ENCODE results near the gene LBHD2.

DNA sequence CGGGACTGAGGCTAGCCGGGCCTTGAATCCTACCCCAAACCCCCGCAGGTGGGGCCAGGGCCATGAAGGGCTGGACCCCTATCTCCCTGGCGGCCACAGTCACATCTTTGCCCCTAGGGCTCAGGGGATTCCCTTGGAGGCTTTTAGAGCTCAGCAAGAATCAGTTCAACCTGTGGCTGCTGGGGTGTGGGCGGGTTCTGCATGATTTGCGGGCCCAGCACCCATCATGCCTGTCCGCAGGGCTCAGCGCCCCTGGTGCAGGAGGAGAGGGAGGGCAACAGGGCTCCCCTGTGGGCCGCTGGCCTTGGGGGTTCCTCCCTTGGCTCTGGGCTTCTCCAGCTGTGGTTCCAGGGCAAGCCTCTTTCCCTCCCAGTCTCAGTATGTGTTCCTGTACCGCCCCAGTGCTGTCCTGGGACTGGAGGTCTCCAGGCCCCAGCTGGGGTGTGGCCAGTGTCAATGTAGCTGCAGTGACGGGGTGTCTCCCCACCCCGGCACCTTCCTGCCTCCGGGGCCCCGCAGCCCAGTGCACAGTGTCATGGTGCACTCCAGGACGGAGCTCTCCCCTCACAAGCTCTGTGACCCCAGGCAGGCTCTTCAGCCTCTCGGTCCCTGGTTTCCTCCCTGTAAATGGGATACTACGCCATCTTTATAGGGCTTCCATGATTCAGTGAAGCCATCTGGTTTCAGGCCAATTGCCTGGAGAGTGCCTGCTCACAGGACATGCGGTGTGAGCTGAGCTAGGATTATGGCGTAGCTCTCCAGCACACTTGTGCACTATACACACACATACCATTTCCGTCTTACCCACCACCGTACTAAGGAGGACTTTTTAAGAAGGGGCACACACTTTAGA is 9.9 kb upstream of the LBHD2 start:
- no peak for TF ChIP-seq CTCF (IDR thresholded peaks at IDR 0.05)
- no peak for TF ChIP-seq EP300 (IDR thresholded peaks at IDR 0.05)
